NCI-H748 treated with DMSO at 0.1 percent for 48 hours (cell line): ENCODE data around the gene RPGRIP1.
A peak's percentile ranks its signal among the peaks of the same experiment; 100 is the strongest.
"Not testable (repeated sequence)": the region's sequence is repeated elsewhere in the genome, so short reads cannot be mapped to it uniquely, and the experiment has no call there.

ENCODE experiments used
- DNase-seq: peaks from one replicate; lab custom pipeline; 2025; lab: John Stamatoyannopoulos, UW

The RPGRIP1 gene

DNA sequence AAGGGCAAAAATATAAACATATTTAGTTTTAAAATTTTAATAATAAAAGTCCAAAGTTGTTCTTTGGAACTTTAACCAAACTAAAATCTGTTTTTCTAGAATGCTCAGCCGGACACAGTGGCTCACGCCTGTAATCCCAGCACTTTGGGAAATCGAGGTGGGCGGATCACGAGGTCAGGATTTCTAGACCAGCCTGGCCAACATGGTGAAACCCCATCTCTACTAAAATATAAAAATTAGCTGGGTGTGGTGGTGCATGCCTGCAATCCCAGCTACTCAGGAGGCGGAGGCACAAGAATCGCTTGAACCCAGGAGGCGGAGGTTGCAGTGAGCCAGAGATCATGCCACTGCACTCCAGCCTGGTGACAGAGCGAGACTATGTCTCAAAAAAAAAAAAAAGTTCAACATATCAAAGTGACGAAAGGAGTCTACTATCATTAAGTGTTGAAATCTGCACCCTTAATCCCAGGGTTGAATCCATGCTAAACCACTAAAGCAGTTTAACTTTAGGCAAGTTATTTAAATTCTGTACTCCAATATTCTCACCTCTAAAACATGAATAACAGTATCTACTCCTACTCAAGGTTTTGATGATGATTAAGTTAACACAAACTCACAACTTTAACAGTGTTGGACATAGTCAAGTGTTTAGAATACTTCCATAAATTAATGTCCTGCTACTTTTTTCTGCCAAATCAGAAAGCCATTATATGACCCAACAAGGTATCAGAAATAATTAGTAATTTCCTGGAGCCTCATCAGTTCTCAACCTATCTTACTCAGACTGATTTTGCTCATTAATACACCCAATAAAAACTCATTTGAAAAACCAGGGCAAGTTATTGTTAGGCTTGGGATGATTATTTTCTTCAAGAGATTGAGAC lies 21.6 kb upstream of the RPGRIP1 start:
- no peak for DNase-seq

DNA sequence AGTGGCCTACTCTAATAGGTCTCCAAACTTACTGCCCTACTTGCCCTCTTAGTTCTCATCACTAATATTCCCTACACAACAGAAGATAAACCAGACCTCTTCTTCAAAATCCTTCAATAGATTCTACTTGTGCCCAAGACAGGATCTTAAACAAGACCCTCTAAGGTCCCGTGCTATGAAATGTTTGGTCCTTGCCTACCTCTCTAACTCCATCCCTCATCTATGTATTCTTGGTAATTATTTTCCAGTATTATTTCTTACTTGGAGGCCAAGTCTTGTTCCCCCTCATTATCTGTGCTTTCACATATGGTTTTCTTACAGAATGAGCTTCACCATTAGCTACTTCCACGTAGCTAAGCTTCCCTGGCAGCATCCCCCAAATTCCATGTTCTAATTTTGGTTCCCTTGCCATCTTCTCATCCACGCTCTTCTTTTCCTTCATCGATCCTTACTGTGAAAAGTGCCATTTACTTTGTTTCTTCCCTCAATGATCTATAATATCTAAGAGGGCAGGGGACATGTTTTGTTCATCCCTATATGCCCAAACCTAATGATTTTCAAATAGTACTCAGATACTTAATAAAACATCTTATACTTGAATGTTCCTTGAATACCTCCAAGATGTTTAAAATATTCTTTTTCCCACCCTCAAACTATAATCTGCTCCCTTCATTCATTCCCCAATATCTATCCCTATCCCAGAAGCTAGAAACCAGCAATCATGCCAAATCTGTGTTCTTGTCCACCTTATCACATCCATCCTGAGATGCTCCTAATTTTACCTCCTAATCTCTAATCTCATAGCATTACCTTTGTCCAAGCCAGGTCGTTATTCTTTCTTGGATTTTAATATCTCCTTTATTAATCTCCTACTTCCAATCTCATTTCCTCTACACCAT lies 20.7 kb upstream of the RPGRIP1 start:
- DNase-seq, result no peak

DNA sequence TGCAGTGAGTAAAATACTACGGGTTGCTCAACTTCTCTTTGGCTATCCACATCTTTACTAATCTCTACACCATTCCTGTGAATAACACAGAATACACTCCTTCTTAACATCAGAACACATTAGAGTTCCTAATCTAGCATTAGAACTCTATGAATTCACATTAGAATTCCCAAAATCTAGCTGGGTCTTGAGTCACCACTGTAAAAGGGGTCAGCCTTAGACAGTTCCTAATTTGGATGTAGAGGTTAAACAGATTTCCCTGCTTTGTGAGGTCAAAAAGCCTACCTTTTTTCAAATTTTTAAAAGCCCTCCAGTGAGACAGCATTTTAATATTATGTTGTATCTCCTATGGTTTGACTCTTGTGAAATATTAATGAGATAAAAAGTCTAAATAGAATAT lies 18.1 kb upstream of the RPGRIP1 start:
- no peak for DNase-seq

DNA sequence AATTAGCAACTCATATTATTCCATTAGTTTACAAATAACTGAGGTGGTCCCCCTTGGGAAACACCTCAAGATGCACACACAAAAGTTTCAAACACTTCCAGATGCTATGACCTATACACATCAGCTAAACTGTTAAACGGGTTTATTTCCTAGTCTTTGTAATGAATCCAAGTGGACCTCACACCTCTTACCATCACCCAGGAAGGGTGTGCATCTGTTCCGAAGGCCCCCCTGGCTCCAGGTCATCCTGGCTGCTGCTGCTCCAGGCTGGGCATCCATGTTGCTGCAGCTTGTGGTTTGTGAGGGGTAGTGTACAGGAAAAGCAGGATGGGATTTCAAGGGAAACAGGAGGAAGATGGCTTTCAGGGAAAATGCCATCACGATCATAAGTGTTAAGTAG lies 17.5 kb upstream of the RPGRIP1 start:
- no peak for DNase-seq

DNA sequence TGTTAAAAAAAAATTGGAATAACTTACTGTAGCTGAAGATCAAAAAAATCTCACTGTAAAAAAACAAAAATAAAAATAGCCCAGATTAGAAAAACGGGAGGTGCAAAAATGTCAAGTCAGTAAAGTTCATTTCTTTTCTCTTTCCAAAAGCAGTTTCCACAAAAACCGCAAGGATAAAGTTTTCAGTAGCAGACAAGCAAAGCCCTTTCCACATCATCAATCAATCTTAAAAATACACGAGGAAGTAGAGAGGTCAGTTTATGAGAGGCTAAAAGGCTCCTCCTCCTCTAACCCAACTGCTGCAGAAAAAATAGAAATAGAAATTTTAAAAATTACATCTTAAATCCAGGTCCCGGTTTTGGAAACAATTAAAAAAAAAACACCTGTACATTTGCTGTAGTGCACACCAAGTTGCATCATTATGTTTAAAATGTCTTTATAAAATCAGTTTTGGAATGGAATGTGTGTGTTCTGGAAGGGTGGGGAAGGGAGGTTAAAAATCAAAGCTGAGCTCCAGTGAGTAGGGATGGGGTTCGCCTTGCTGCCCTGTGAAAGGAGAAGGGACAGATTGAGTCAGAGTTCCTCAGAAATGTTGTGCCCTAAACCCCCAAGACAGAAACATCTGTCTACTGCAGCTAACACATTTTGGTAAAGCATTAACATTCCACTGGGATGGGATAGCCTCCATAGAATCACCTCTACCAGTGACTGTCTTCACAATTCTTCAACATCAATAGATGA lies 16.4 kb upstream of the RPGRIP1 start:
- no peak for DNase-seq

DNA sequence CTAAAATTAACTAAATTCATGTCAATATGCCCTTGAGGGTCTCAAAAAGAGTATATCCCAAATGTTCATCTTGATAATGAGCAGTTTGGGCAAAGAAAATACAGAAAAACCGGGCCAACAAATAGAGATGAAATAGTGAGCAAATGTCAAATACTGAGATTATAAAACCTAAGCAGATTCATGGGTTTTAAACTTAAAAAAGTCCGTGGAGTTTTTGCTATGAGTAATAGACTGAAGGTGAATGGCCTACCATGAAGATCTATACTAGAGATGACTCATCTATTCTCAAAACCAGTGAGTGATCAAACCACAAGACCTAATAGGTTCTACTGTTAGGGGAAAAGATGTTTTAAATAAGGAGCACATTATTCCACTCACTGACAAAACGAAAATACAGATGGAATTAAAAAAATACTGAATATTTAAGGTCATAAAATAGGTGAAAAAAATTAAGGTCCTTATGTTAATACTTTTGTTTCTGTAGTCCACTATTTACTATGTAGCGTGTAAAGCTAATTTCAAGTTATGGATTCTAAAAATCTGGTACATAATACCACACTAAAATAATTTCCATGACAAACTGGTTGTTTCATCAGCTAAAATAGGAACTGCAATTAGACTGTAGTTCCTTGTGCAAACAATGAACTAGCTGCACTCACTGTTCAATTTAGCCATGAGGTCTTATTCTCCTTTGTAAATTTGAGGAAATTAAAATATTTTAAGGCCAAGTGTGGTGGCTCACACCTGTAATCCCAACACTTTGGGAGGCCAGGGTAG lies 15.7 kb upstream of the RPGRIP1 start:
- DNase-seq, result no peak

DNA sequence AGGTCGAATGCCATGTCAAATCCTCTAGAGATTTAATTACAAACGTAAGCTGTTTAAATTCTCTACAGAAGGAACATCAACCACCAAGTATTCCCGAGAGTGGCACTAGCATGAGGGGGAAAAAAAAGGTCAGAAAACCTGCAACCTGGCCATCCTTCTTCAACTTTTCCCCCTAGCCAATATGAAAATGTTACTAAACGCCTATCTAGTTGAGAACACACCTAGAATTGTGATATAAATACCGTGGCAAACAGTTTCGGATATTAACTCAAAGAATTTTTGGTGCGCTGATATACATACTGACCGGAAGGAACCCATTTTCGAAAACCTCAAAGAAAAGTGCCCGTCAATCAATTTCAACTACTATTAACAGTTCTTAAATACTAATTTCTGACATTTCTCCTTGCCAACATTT lies 12.4 kb upstream of the RPGRIP1 start:
- DNase-seq, result no peak

DNA sequence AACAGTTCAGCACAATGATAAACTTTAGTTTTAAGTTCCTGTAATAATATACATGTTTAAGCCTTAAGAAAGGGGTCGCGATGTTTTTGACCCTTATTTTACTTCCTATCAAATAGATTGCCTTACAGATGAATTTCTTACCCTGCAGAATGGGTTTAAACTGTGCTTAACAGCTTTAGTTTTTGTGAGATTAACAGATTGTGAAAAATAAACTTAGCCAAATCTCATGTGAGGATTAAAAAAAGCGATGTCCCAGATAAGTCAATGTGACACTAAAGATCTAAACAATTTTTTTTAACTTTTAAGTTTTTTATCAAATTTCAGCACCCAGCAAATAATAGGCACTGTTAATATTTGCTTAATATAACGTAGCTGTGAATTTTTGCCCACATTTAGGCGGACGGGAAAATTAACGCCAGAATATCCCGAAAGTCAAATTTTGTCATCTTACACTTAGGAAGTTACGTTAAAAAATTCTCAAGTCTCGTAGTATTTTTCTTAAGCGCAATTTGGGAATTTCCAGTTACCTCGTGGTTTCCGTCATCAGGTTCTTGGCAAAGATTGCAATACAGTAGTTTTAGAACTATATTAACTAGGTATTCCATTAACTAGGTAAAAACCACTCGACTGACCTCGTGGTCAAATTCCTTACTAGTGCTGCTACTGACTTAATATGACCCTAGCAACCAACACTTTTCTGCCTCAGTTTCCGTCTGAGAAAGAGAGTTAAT lies 11.8 kb upstream of the RPGRIP1 start:
- DNase-seq, result no peak

DNA sequence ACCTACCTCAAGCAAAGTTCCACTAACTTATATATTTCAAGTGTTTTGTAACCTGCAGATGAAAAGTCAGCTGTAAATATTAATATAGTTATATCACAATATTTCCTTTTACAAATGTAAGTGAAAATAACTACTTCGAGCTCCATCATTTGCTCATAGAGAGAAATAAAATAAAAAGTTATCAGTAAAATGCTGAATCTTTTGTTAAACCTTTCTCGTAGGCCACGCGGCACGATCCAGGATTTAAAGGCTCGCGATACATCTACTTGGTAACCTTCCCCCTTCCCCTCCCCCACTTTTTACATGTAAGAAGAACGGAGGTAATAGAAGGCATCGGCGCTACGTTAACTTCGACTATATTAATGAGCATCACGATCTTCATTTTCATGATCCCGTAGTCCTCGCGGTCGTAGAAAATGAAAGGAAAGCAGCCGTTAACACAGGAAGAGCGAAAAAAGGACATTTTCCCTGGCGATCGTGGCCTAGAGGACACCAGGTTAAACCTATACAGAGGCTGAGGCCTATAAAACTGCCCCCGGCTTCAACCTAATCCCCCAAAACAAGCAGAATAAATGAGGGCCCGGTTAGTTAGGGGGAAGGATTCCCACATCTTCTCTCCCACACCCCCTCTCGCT lies 11.1 kb upstream of the RPGRIP1 start:
- peak; percentile 33 for DNase-seq

DNA sequence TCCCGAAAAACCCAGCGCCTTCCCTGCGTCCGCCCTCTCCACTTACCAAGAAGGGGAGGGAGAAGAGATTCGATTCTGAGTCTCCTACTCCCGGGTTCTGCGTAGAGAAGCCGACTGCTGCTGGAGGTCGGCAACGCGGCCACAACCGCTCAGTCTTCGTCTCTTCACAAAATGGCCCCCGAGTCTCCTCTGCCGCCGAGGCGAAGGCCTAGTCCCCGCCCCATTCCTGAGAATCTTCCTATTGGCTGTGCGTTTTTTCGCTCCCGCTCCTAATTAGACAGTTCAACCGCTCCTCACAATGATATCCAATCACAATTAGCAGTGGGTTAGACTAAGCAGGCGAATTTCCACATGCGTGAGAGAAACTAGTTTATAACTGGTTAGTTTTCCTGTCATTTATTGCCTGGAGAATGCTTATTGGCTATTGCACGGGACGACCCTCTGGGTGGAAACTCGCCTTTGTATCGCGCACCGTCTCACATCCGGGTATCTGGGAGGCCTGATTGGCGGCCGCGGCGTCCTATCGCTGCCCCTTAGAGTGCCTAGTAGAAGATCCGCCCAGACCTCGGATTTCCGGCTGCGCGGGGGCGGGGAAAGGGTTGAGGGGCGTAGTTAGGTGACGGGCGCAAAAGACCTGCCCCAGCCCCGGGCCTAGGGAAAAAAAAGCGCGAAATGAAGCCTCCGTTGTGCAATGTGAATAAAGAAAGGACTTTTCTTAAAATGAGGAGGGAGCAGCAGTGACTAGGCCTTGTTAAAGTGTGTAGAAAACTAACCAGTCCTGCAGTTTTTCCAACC lies 10.4 kb upstream of the RPGRIP1 start, which contains the start of gene HNRNPC:
TSS of gene HNRNPC (minus strand) at position 191 of the 795 bp plus-strand sequence. CDS start 35,249 bp downstream, outside the sequence.
- DNase-seq, result peak; percentile 99

DNA sequence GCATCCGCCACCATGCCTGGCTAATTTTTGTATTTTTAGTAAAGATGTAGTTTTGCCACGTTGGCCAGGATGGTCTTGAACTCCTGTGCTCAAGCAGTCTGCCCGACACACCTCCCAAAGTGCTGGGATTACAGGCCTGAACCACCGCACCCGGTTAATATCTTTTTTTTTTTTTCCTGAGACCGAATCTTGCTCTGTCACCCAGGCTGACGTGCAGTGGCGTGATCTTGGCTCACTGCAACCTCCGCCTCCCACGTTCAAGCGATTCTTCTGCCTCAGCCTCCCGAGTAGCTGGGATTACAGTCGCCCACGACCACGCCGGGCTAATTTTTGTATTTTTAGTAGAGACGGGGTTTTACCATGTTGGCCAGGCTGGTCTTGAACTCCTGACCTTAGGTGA lies 7.2 kb upstream of the RPGRIP1 start:
- not testable (repeated sequence) for DNase-seq

DNA sequence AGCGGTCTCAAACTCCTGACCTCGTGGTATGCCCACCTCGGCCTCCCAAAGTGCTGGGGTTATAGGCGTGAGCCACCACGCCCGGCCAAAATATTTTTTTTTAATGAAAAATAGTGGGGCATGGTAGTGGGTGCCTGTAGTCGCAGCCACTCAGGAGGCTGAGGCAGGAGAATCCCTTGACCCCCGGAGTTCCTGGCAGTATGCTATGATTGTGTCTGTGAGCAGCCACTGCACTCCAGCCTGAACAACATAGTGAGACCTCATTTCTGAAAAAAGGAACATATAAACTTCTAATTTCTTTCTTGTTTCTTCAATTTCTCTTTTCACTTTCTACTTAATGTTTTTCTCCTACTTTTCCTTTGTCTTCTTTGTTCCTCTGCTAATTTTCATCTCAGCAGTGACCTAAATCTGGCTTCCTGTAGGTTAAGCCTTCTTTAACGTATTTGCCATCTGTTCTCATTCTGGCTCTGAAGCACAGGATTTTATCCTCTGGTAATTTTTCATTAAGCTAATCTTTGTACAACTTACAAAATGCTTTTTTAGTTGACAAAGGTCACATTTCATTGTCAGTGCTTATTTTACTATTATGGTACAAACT lies 4.5 kb upstream of the RPGRIP1 start:
- no peak for DNase-seq

DNA sequence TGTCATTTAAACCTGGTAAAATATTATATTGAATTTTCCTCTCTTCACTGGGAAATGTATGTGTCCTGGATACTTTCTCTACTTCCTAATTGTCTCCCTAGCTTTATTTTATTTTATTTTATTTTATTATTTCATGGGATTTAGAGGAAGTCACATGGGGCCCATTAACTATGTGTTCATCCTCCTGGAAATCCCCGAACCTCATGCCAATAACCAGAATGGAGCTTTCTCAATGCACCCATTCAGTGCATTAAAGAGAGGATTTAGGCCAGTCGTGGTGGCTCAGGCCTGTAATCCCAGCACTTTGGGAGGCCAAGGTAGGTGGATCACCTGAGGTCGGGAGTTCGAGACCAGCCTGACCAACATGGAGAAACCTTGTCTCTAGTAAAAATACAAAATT lies 1.3 kb upstream of the RPGRIP1 start:
- no peak for DNase-seq

DNA sequence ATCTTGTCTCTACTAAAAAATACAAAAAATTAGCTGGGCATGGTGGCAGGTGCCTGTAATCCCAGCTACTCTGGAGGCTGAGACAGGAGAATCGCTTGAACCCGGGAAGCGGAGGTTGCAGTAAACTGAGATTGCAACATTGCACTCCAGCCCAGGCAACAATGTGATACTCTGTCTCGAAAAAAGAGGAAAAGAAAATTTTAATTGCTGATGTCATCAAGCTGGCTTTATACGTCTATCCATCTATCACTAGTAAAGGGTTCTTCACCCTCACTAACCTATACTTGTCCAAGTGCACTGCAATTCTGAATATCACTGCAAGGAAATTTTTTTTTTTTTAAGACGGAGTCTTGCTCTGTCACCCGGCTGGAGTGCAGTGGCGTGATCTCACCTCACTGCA lies 2.0 kb downstream of the RPGRIP1 start:
- DNase-seq, result not testable (repeated sequence)

DNA sequence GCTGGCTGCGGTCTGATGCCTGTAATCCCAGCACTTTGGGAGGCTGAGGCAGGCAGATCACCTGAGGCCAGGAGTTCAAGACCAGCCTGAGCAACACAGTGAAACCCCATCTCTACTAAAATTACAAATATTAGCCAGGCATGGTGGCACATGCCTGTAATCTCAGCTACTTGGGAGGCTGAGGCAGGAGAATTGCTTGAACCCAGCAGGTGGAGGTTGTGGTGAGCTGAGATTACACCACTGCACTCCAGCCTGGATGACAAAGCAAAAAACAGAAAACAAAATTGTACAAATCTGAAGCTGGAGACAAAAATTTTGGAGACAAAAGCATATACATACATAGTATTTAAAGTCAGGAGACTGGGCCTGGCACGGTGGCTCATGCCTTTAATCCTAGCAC lies 6.6 kb downstream of the RPGRIP1 start:
- DNase-seq, result not testable (repeated sequence)

DNA sequence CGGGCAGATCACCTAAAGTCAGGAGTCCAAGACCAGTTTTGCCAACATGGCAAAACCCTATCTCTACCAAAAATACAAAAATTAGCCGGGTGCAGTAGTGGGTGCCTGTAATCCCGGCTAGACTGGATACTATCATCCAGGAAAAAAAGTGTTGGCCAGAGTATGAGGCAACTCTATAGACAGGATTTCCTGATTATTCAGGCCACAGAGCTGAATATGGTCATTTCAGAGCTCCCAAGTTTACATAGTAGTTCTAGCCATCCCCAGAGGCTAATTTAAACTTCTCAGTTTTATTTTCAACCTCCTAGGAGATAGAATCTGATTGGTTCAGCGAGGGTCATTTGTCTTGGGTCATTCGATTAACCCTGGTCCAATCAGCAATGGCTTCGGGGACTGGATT lies 7.3 kb downstream of the RPGRIP1 start:
- no peak for DNase-seq

DNA sequence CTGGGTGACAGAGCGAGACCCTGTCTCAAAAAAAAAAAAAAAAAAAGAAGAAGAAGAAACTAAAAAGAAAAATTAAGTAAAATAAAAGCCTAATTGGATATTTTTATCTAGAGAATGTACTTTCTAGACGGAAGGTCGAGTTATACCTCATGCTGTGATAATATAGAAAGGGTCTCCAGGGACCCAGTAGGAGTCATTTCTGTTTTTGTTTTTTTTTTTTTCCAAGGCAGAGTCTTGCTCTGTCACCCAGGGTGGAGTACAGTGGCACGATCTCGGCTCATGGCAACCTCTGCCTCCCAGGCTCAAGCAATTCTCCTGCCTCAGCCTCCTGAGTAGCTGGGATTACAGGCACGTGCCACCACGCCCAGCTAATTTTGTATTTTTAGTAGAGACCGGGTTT lies 14.1 kb downstream of the RPGRIP1 start:
- not testable (repeated sequence) for DNase-seq

DNA sequence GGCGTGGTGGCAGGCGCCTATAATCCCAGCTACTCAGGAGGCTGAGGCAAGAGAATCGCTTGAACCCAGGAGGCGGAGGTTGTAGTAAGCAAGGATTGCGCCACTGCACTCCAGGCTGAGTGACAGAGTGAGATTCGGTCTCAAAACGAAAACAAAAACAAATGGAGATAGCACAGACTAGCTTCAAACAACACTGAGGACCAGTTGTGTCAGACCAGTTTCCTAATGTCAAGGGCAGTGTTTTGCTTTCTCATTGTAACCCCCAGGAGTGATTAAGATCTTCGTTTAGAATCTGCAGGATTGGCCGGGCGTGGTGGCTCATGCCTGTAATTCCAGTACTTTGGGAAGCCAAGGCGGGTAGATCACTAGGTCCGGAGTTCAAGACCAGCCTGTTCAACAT lies 18.5 kb downstream of the RPGRIP1 start:
- DNase-seq, result no peak

DNA sequence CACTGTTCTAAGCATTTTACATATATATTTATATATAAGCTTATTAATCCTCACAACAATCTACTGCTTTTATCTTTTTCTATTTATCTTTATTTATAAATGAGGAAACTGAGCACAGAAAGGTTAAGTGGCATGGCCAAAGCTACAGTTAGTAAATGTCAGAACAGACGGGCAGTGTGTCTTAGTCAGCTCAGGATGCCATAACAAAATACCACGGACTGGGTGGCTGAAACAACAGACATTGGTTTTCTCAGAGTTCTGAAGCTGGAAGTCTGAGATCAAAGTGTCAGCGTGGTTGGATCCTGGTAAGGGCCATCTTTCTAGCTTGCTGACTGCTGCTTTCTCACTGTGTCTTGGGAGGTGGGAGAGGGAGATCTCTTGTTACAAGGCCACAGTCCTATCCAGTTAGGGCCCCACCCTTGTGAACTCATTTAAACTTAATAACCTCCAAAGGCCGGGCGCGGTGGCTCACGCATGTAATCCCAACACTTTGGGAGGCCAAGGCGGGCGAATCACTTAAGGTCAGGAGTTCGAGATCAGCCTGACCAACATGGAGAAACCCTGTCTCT lies 19.8 kb downstream of the RPGRIP1 start:
- no peak for DNase-seq
